22Rv1 (cell line): ENCODE data around the gene SMYD3.

Experiments
- ZFX ChIP-seq: fragments of 450-650 bp; IDR thresholded peaks from 2 replicates; pipeline ENCODE4 v1.6.1; 2017; ENCODE audit warnings: antibody characterized with exemption, borderline replicate concordance
- TF ChIP-seq, protein P1 (sequence below): fragments of 450-650 bp; IDR thresholded peaks from 2 replicates; pipeline ENCODE4 v1.5.1; 2017; ENCODE audit warnings: mild to moderate bottlenecking

DNA sequence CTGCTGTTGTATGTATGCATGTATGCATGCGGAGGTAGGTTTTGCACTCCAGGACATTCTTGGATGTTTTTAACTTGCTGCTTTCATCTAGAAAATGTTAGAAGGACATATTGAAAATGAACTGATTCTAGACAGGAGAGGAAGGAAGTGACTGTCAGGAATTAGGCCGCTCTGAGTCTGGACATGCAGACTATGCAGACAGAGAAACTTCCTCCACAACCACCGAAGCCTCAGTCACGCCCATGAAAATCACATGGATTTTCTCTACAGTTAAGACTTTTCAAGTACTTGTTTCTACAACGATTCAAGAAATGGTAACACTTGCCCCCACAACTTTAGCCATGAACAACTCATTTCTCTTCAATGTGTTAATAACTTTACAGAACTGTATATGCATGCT, 211.1 kb downstream of the SMYD3 start:
- TF ChIP-seq, protein P1, sequence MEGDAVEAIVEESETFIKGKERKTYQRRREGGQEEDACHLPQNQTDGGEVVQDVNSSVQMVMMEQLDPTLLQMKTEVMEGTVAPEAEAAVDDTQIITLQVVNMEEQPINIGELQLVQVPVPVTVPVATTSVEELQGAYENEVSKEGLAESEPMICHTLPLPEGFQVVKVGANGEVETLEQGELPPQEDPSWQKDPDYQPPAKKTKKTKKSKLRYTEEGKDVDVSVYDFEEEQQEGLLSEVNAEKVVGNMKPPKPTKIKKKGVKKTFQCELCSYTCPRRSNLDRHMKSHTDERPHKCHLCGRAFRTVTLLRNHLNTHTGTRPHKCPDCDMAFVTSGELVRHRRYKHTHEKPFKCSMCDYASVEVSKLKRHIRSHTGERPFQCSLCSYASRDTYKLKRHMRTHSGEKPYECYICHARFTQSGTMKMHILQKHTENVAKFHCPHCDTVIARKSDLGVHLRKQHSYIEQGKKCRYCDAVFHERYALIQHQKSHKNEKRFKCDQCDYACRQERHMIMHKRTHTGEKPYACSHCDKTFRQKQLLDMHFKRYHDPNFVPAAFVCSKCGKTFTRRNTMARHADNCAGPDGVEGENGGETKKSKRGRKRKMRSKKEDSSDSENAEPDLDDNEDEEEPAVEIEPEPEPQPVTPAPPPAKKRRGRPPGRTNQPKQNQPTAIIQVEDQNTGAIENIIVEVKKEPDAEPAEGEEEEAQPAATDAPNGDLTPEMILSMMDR: no peak
- TF ChIP-seq ZFX: no peak
